A172 (cell line): ENCODE results near the gene IL6R. TPM values are rescaled to one million over a fixed set of nuclear protein-coding genes. Genes with fewer than 3 reads are reported as not detected.

Source experiments
- DNase-seq: peaks from one replicate; pipeline ENCODE4 v3.0.0-alpha.2; 2015; ENCODE audit warnings: low spot score
- total RNA-seq: library from RNA; depleted of rRNA; stranded (reverse); fragments of >200 nt; shearing (Covaris generic); gene quantifications from 2 replicates; pipeline ENCODE4 v1.2.3, GENCODE V29; 2014; rRNA removed

The IL6R gene
- total RNA-seq, 1 experiment from 2014 or later: 2.4 TPM

DNA sequence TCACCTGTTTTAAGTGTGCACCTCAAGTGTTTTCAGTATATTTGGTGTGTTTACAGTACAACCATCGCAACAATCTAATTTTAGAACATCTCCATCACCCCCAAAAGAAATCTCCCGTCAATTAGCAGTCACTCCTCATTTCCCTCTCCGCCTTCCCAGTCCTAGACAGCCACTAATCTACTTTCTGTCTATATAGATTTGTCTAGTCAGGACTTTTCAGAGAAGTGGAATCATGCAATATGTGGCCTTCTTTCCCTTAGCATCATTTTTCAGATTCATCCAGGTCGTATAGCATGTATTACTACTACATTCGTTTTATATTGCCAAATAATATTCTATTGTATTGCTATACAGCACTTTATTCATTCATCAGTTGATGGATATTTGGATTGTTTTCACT is 98.8 kb downstream of the IL6R start:
- DNase-seq: no peak

DNA sequence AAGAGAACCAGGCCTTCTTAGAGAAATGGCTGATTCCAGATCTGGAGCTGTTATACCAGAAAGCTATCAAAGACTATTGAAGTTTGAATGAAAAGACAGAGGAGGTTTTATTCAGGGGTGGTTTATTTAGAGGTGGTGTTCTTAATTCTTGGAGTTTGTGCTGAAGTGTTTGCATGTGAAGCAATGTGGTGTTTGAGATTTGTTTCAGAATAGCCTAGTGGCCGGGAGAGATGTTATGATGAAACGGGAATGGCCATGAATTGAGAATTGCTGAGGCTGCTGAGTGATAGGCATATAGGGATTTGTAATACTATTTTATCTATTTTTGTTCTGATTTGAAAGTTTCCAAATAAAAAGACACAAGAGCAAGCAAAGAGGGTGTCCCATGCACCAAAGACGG is 107.6 kb downstream of the IL6R start:
- no peak for DNase-seq

DNA sequence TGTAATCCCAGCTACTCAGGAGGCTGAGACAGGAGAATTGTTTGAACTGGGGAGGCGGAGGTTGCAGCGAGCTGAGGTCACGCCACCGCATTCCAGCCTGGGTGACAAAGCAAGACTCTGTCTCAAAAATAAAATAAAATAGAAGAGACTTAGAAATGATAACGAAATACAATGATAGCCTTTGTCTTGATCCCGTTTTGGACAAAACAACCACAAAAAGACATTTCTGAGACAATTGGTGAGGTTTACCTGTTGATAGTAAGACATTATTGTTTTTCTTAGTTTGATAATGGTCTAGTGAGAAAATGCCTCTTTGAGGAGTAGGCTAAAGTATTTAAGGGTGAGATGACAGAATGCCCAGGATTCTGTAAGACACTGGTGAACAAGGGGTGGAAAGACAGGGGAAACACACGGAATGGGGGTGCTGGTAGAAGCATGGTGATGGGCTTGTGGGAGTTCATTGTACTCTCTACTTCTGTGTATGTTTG is 109.0 kb downstream of the IL6R start:
- no peak for DNase-seq

GRCh38 chr1:154517661-154518060 is 112.5 kb downstream of the IL6R start:
- no peak for DNase-seq

Other genes starting within 250 kb of the IL6R start
- gene TPM3, start 213.2 kb upstream of the IL6R start, total RNA-seq: 1,673 and 1,769 TPM in 2 replicates
- gene CFAP141, start 199.0 kb upstream of the IL6R start, total RNA-seq: not detected in 2 replicates
- gene UBAP2L, start 184.4 kb upstream of the IL6R start, total RNA-seq: 116 and 148 TPM in 2 replicates
- gene HAX1, start 132.7 kb upstream of the IL6R start, total RNA-seq: 210 and 220 TPM in 2 replicates
- gene AQP10, start 84.2 kb upstream of the IL6R start, total RNA-seq: not detected in 2 replicates
- 93.9 and 129 TPM in 2 replicates for gene ATP8B2, start 79.8 kb upstream of the IL6R start, total RNA-seq
- not detected in 2 replicates for gene TDRD10, start 96.9 kb downstream of the IL6R start, total RNA-seq
- gene SHE, start 97.1 kb downstream of the IL6R start, total RNA-seq: not detected in 2 replicates
- gene UBE2Q1, start 153.3 kb downstream of the IL6R start, total RNA-seq: 56.2 and 59.8 TPM in 2 replicates
- not detected in 2 replicates for gene CHRNB2, start 162.4 kb downstream of the IL6R start, total RNA-seq
- 110 and 119 TPM in 2 replicates for gene ADAR, start 202.8 kb downstream of the IL6R start, total RNA-seq